Dermis microvascular lymphatic vessel endothelial cell (primary cell): Measurements from ENCODE around the gene SLC9A9. TPM values are rescaled to one million over a fixed set of nuclear protein-coding genes. Genes with fewer than 3 reads are reported as not detected.

Experiments
- DNase-seq, 2 donors: peaks; one replicate each; pipeline versions ENCODE4 v3.0.0 to v3.0.0-alpha.2; 2010; ENCODE audit warnings: low read depth in 2 of 2
- total RNA-seq: library from RNA; depleted of rRNA; stranded (reverse); fragments of >200 nt; gene quantifications from 2 replicates; pipeline ENCODE4 v1.2.1, GENCODE V29; 2014

Gene SLC9A9
- total RNA-seq, 1 donor from 2014 or later = 3.9 TPM

DNA sequence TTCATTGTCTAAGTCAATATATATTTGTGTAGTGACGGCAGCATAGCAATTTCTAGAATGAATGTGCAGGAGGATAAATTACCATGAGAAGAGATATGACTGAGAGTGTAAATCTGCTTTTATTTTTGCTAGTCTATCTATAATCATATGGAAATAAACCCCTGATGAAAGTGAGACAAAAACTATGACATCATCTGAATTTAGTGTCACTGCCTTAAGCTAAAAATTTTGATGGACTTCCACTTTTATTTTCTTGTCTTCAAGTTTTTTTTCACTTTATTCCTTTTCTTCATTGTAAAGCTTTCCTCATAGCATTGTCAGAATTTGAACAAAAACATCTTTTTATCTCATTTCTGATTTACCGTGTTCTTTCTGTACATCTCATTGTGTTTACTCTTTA lies 486.7 kb downstream of the SLC9A9 start:
- no peak for DNase-seq

DNA sequence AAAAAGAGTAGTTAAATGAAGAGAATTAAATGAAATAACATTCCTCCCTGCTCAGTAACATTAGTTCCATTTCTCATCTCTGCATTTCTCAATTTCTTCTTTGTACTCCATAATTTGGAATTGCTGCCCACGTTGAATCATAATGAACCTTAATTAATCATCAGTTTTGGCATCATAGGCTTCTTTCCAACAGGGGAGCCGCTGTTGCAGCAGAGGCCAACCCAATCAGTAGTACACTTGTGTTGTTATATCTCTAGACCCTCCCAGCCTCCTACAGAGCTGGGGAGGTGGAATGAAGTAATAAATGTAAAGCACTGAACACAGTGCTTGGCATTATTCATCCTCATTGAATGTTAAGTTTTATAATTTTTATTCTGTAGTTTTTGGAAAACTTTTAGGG lies 488.0 kb downstream of the SLC9A9 start:
- DNase-seq = no peak

DNA sequence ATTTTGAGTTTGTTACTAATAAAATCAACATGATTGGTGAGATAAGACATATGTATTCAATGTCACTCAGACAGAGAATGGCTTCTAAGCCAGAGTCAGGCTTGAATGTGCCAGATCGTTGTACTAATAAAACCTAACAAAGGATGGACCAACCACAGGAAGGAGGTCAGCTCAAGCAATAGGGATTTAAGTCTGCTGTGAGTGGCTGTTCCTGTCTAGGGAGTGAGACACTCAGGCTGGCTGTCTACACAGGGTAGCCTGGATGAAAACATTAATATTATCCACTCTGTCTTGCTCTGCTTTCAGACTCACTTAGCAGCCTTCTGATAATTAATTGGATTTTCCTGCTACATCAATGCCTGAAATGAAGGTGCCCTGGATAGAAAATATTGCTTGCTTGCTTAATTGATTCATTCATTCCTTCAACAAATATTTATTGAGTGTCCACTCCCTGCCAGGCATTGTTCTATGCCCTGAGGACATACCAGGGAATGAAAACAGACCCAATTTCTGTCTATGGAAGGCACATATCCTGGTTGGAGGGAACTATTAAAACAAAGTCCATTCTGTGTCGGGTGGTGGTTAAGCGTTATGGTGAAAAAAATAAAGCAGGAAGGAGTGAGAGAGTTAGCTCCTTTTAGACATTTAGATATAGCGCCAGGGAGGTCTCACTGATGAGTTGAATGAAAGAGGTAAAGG lies 489.3 kb downstream of the SLC9A9 start:
- DNase-seq = peak in 1 of 2 donors; percentile 47

DNA sequence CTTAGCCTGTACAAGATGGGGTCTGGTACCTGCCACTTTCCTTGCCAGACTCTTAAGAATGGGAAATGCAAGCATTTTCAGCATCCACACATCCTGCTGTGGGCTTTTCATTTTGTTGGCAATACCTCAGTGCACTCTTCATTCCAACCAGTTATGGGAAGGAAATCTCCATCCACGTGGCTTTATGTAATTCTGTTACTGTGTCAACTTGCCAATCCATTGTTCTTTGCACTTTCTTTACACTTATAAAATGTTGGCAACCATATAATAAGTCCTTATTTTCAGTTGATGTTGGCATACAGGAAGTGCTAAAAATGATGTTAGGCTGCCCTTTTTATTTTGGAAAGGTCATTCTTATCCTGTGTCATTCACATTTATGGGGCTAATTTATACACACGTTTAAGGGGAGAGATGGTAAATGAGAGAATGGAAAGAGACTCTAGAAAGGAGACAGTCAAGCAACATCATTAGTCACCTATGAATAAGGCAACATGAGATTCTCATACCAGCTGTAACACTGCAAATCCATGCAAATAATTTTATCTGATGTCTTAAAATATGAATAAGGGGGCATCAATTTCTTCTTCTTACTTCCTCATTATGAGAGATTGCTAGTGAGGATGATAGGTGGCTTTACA lies 490.0 kb downstream of the SLC9A9 start:
- peak; percentile 54 to 86 for DNase-seq

DNA sequence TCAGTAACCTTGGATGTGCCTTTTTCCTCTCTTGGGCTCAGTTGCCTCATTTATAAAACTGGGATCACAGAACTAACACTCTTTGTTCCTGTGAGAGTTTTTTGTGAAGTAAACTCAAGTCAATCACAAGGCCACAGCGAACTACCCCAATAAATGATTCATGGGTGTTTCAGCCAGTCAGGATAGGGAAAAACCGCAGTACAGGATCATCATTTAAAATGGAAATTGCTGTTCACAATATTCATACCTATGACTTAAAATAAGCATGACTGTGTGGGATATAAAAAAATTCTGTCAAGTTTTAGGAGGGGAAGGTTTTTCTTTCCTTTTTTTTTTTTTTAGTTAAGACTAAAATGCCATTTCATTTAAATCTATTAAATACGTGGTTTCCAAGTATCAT lies 490.6 kb downstream of the SLC9A9 start:
- DNase-seq = no peak

DNA sequence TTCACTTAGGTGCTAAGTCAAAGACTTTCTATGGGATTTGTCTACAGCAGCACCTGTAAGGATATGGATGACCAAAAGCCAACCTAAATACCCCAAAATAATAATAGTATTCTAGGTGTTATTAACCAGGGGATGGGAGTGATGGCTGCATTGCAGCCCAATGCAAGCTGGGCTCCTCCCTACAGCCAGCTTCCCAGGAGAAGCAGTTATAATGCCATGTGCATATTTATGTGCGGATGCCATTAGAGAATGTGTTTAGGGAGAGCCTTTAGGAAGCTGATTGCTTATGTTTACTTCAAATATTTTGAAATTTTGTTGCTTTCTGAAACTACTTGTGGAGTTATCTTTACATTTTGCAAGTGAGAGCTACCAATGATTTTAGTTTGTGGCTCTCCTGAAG lies 491.4 kb downstream of the SLC9A9 start:
- DNase-seq = no peak

DNA sequence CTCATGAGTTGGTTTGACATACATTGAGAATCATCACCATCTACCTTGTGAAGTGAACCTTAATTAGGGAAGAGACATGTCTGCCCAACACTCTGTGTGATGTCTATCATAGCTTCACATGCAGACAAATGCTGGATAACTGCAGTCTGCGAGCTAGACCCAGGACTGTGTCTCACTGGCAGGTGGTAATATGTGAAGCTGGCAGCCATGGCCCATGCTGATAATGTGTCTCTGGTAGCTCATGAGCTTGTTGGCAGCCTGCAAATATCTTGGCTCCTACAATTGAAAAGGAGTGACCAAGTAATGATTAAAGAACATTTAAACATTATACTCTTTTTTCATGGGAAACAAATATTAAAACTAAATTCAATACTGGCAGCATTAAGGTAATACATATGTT lies 493.9 kb downstream of the SLC9A9 start:
- DNase-seq = no peak

DNA sequence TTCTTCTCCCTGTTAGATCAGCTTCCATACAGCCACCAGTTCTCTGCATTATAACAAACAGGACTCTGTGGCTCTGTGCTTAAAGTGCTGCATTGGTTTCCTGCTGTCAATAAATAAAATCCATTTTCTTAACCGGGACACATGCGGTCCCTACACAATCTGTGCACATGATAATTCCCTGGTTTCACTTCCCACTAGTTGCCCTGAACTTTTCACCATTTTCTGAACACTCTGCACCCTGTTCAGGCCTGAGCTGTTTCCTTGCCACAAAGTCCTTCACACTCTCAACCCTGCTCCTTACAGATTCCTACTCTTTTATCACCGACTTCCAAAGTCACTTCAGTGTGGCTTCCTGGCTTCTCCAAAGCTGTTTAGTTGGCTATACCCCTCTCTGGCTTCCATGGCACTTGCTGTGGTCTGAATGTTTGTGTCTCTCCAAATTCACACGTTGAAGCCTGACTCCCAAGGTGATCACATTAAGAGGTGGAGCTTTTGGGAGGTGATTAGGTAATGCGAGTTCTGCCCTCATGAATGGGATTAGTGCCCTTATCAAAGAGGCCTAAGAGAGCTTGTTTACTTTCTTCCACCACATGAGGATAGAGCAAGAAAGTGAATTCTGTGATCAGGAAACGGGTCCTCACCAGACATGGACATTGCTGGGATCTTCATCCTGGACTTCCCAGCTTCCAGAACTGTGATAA lies 495.3 kb downstream of the SLC9A9 start:
- no peak for DNase-seq

DNA sequence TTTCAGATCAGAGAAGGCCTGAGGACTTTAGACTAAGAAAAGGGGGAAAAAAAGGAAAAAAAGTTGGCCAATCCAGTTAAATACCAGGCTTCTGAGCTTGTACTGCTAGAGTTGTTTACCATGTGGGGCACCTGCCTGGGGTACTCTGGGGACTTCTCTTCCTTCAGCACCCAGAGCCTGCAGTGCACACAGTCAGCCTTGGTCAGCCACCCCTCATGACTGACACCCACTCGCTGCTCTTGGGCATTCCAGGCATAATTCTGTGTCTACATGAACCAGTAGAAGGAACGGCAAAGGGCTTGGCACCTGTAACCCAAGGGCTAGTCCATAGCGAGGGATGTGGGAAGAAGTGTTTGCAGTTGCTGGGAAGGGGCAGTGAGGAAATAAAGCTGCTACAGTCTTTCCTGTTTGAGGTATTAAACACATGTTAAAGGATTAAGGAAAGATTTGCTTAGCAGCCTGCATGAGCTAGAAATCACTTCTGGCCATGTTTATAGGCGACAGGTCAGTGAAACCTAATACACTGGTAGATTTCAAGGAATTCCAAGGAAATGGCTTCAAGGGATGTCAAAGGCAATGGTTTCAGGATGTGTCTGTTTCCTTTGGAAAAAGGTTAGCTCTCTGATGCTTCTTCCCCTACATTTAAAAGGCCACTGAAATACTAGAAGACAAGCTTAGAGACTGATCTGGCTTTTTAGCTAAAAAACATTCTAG lies 496.2 kb downstream of the SLC9A9 start:
- peak in 1 of 2 donors; percentile 89 for DNase-seq

DNA sequence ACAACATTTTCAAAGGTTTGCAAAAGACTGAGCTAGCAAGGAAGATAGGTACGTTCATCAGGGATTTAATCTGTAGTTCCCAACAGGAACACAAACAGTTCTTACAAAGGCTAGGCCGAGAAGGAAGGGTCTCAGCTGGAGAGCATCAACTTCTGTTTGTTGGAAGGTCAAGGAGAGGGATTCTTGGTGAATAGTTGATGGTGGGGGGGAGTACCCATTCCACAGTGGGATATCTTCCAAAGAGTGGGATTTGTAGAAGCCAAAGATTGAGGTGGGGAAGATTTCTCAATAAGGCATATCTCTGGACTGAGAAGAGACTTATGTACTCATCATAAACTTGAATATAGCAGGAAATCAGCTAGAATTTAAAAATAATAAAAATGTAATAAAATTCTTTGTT lies 496.9 kb downstream of the SLC9A9 start:
- DNase-seq = no peak

DNA sequence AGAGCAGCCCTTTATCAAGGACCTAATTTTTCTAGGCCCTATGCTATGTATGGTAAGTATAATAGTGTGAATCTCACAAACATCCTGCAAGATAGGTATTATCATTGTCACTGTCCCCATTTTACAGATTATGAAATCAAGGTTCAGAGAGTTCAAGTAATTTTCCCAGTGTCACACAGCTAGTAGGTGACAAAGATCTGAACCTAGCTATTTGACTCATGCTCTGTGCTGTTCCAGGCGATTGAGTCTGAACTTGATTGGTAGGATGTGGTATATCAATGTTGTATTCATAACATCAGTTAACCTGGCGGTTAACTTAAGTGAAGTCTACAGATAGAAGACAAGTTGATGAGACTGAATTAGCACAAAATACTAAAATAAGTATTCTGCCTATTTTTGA lies 498.8 kb downstream of the SLC9A9 start:
- no peak for DNase-seq

DNA sequence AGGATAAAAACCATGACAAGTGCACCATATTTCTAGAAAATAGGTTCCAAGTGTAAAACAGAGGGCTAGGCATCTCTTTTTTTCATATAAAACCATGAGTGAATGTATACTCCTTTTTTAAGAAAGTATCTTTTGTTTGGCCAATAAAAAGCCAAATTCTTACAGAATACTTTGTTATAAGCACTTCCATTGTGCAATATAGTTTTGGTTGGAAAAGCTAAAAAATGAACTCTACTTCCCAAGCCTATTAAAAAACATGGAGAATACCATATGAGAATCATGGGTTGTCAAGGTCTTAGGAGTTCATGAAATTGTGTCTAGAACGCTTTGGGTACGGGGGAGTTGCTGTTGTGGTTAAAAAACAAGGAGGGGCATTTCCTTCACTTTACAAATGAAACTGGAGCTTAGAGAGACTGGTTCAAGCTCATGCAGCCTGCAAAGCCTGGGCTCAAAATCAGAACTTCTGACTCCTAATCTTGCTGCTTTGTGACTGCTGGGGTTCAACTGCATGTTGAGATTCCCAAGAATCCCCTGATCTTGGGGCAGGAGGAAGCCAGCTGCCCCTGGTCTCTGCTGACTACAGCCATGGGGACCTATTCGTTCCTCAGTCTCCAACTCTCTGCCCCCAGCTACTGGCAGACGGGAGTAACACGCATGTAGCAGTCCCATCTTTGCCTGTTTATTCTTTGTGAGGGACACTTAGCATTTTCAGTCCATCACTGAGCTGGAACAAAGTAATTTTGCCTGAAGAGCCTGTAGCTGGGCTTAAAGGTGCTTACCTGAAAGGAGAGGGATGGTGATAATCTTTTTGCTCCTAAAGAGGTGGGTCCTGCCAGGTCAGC lies 499.6 kb downstream of the SLC9A9 start:
- DNase-seq = no peak

DNA sequence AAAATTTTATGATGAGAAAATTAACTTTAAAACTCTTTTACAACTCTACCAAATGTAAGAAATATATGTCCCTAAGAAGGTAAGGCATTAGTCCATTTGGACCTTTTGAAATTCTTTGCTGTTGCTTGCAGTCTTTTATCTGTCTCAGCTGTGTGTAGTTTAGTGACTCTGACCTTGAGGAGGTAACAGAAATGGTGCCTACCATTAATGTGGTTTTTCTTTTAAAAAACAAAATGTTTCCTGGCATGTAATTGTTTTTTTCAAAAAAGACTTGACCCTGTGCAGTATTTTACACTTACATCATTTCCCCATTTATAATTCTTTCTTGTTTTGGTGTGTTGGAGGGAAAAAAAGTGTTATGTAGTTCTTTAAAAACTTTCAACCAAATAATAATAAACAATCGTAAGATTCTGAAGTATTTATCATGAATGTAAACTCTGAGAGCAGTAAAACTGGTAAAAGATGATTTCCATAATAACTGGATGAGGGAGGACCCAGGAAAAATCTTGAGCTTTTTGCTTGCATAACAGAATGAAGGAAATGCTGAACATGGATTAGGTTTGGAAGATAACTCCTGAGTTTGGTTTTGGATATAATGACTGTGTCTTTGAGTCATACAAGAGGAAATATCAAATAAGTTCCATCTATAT lies 503.6 kb downstream of the SLC9A9 start:
- peak in 1 of 2 donors; percentile 58 for DNase-seq

DNA sequence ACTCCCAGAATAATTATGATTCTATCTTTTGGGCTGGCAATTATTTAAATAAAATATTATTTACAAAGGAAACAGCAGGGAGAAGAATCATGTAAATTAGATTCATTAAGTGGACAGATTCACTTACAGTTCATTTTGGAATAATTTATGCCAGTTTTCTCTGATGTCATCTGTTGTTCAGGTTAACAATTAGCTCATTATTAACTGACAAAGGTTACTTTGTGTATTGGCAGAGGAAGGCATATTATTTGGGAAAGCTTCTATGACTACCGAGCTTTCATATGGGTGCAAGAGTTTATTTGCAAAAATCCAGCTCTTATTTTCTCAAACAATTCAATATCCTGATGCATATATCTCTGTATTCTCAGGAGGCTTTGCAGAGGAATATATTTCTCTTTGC lies 504.3 kb downstream of the SLC9A9 start:
- DNase-seq = no peak

DNA sequence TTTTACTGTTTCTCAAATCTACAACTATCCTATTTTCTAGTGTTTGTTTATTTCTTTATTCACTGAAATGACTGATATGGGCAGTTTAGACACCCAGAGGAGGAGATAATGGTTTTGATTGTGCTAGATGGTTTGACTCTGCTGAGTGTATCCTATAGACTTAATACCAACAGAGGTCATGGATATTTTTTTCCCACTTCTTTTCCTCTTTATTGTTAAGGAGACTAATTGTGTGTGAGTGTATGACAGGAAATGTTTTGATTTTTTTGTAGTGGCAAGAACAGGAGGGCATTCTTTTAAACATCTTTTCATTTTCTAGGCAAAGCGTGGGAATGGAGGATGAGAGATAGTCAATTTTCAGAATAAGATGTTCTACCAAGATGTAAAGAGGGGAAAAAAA lies 505.2 kb downstream of the SLC9A9 start:
- peak in 1 of 2 donors; percentile 62 for DNase-seq

DNA sequence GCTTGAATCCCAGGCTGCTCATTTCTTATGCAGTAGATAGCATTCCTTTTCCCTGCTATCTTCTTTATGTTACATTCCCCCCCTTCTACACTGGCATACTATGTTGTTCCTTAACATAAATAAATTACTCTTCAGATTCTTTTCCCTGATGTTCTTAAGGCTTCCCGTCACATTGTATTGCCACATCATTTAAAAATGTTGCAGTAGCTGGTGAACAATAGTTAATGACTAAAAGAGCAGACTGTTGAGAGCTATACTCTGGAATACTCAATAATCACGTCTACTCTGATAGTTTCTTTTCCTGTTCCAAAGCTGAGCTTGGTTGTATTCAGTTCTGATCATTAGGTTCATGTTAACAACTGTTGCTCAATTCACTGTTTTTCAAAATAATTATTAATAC lies 508.8 kb downstream of the SLC9A9 start:
- no peak for DNase-seq

DNA sequence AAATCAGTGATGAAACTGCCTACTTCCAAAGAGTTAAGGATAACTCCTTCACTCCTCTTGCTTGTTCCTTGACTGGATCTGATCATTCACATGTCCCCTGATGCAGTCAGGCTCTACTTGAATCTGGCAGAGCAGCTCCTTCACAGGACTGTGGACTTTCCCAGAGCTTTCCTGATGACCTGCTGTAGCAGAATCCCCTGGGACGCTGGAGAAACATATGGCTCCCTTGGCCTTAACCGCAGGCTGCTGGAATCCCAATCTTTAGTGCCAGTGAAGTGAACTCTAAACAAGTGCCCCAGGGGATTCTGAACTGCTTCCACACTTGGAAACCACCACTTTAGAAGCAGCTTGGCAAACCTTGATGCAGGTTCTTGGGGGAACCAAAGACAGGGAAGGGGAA lies 510.9 kb downstream of the SLC9A9 start:
- no peak for DNase-seq

DNA sequence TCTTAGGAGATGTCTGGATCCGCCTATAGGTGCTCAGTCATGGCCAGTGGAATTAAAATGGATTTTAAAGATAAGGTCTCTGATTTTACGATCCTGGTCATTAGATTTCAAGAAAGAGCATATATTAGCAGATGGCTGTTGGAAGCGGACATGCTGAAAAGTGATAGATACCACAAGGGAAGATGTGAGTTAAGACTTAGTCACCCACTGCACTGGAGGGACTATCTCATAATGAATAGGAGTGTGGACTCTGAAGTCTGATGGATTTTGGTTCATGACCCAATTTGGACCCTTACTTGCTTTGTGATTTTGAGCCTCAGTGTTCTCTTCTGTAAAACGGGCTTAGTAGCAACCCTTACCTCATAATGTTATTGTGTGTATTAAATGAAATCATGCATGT lies 514.0 kb downstream of the SLC9A9 start:
- no peak for DNase-seq

DNA sequence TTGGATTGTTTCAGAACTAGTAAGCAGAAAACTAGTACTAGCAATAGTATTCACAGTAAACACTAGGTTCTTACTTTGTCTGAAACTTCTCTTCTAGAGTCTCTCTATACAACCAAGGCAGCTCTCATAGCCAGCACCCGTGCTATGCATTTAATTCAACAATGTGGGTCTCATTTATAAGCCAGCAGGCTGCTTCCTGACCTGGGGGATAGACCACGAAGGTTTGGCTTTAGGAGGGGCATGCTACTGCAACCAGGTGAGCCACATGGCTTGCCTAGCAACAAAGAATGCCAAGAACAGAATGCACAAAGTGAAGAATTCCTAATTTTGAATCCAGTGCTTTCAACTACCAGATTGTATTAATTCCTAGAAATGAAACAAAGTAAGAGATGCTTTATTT lies 514.9 kb downstream of the SLC9A9 start:
- DNase-seq = no peak

DNA sequence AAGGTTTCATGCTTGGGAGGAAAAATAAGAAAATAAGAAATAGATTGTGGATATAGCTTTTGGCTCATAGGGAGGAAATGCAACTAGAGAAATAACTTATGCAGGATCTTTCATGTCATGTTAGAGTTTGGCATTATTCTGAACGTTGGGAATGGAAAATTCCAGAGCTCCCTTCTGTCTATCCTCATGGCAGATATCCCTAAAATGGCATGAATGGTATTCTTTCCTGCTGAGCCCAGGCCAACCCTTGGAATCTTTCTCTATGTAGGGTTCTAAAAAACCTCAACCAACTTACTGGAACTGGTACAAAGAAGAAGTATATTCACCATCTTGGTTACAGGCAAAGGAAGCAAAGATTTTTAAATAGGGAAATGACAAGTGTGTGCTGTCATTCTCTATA lies 516.2 kb downstream of the SLC9A9 start:
- no peak for DNase-seq

DNA sequence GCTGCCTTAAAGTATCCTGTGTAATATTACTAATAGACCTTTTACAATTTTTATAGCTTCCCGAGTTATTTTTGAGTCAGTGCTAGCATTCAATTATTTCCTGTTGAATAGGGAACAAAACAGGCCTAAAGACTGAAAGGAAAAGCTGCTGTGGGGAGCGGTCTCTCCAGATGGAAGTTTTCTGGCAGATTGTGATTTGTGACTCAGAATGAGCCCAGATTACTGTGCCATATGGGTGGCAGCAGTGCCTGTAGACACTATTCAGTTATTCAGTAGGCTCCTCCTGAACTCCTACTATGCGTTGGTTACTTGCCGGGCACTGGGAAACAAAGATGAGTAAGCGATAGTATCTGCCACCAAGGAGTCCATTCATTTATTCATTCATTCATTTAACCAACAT lies 516.9 kb downstream of the SLC9A9 start:
- peak; percentile 30 to 91 for DNase-seq
